Fibroblast of the aortic adventitia (primary cell): ENCODE results near the gene GPR179. TPM values are rescaled to one million over a fixed set of nuclear protein-coding genes. Genes with fewer than 3 reads are reported as not detected.
A peak's percentile ranks its signal among the peaks of the same experiment; 100 is the strongest.
"Not testable (repeated sequence)": the region's sequence is repeated elsewhere in the genome, so short reads cannot be mapped to it uniquely, and the experiment has no call there.

Source experiments
- DNase-seq: peaks from one replicate; pipeline ENCODE4 v3.0.0-alpha.2; 2010; ENCODE audit warnings: low read depth
- H3K4me3 ChIP-seq: 2 replicates; pipeline ENCODE4 v1.5.1; 2011; ENCODE audit warnings: low read depth, mild to moderate bottlenecking, control low read depth, low read length, moderate library complexity
- CTCF ChIP-seq: IDR thresholded peaks from 2 replicates; pipeline ENCODE4 v1.5.1; 2011; ENCODE audit warnings: mild to moderate bottlenecking, low read length, control low read depth, inconsistent platforms; ENCODE audit not compliant: insufficient read depth
- total RNA-seq: library from RNA; depleted of rRNA; stranded (reverse); fragments of >200 nt; gene quantifications from 2 replicates; pipeline ENCODE4 v1.2.3, GENCODE V29; 2012; ENCODE audit warnings: low replicate concordance

GPR179 gene
- total RNA-seq, 1 donor = under 0.01 TPM

DNA sequence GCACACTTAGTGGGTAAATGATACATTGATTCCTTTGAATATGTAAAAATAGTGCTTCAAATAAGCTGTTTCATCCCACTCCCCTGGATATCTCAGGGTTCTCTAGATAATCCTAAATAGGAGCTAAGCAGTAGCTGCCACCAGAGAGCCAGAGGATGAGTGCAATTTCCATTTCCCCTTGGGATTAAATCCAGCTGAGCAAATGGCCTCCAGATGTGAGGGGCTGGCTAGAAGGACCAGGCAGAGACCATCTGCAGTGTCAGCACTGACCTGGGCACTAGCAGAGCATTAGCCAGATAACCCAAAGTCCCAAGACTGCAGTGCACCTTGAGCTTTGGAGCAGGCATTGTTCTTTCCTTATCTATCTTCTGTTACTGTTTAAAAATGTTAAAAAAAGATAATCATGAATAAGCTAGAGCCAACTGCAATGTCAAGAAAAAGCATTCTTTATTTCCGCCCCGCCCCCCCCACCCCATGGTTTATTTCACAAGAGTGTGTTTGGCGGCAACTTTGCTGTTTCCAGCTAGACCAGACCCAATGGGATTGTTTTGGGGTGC lies 19.5 kb downstream of the GPR179 start:
- DNase-seq = peak; percentile 16
- no peak overlapping the region for H3K4me3 ChIP-seq
- TF ChIP-seq CTCF = no peak

DNA sequence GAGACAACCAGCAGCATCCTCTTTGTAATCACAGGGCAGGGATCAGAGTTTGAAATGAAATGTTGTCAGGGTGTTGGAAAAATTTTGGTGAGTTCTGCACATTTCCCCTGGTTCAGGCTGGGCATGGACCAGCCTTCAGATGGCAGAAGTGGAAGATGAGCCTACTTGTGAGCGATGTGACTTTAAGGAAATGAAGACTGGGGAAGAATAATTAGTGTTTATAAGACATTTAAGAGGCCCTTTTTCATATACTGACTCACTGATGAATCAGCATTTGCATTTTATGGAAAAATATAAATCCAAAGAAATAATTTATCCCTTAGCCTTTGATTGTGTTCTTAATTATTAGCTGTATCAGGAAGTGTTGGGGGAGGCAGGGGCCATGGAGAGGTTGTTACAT lies 20.9 kb downstream of the GPR179 start:
- no peak overlapping the region for H3K4me3 ChIP-seq
- DNase-seq = no peak
- no peak for TF ChIP-seq CTCF

GRCh38 chr17:38322156-38322779 lies 21.5 kb downstream of the GPR179 start:
- no peak overlapping the region for H3K4me3 ChIP-seq
- peak; percentile 80 for TF ChIP-seq CTCF
- peak; percentile 55 for DNase-seq

DNA sequence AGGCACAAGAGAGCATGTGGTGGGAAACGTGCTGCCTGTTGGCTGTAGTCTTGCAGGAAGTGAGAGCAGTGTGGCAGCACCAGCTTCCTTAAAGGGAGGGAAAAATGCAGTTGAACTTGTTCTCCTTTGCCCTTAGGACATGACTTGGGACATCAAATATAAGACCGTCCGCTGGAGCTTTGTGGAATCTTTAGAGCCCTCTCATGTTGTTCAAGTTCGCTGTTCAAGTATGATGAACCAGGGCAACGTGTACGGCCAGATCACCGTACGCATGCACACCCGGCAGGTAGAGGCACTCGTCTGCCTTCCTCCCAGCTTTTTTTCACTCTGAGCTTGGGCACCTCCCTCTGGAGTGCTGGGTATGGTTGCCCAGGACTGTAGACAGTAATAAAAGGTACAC lies 23.3 kb downstream of the GPR179 start:
- DNase-seq = no peak
- TF ChIP-seq CTCF = no peak
- H3K4me3 ChIP-seq = no peak overlapping the region

DNA sequence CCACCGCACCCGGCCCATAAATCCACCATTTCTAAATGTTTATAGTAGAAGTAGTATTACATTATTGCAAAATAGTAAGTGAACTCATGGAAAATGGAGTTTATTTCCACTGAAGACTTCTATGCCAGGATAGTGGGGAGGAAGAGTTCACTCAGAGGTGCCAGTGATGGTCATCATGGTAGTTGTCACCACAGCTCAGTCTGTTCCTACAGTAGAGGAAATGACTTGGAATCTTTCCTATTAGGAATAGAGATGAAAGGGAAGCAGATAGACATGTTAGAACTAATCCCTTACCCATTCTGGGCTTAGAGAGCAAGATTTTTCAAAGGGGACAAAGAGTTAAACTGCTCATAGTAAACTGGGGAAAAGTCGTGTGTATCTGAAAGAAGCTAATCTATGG lies 26.7 kb downstream of the GPR179 start:
- DNase-seq = no peak
- no peak overlapping the region for H3K4me3 ChIP-seq
- no peak for TF ChIP-seq CTCF

- H3K4me3 ChIP-seq = no peak overlapping the region
- no peak for DNase-seq
- no peak for TF ChIP-seq CTCF
Measured at GRCh38 chr17:38315497-38315896, 28.3 kb downstream of the GPR179 start.

DNA sequence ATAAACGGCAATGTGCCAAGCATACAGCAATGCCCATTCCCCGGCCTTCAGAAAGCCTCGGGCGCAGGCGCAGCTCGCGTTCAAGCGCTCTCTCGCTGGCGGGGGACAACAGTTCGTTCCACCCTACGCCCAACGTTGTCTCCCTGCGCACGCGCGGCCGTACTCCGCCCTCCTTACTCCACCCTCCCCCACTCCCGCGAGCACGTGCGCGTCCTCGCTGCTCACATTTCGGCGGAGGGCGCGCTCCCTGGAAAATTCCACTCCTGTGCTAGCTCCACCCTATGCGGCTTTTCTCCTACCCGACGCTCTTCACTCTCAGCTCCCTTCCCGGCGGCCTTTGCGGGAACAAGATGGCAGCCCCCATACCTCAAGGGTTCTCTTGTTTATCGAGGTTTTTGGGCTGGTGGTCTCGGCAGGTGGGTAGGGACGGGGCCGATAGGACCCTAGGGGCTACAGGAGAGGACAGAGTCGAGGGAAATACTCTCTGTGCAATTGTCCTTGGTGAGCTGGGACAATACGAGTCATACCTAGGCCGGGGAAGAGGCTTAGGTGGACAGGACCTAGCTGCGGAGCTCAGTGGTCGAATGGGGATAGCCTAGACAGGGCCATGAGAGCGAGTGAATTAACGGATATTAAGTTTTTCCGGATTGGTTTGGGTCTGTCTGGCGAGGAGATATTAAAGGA lies 46.8 kb downstream of the GPR179 start, which contains the start of gene MRPL45:
Gene MRPL45, plus strand, starts transcription at position 335 of the 684 bp plus-strand sequence. Its CDS starts 16 bp downstream, at position 351.
- peak; percentile 96 for DNase-seq
- H3K4me3 ChIP-seq = peak within 1 kb of the TSS; percentile 68

DNA sequence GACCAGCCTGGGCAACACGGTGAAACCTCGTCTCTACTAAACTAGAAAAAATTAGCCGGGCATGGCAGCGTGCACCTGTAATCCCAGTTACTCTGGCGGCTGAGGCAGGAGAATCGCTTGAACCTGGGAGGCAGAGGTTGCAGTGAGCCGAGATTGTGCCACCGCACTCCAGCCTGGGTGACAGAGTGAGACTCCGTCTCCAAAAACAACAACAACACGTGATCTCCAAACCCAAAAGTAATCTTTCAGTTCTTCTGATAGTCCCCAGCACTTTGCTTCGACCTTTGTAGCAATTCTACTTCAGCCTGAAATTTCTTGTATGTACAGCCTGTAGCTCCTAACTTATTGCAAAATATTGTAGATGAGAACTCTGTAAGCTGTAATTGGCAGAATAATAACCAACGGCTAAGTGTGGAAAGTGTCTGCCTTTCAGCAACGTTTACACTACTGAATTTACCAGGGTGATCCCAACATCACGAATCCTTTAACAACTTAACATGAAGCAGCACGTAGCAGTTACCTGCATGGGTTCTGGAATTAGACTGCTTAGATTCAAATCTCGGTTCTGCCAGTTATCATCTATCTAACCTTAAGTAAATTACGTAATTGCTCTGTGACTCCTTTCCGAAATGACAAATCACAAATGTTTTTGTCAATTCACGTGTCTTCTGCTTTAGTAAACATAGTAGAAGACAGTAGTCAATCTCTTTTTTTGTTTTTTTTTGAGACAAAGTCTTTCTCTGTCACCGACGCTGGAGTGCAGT lies 48.0 kb downstream of the GPR179 start:
- peak; percentile 4 for DNase-seq
- H3K4me3 ChIP-seq = not testable (repeated sequence)

GRCh38 chr17:38289760-38290159 lies 54.0 kb downstream of the GPR179 start:
- H3K4me3 ChIP-seq, DNase-seq: not testable (repeated sequence)
